ENCODE measurements around the gene CTSZ. TPM values are rescaled to one million over a fixed set of nuclear protein-coding genes. Genes with fewer than 3 reads are reported as not detected.

Gene CTSZ
- total and polyA plus RNA-seq, 2 of the 4 experiments (the other 2 are of a cell fraction), result 46.1 to 88.5 TPM

- no peak for TF ChIP-seq SMC3 (IDR thresholded peaks at IDR 0.05; ENCODE audit: low read depth, low read length)
These were observed 7.0 kb upstream of the CTSZ start (continued) for GRCh38 chr20:59013959-59014608.

- Histone ChIP-seq H2AK9ac (replicated peaks; ENCODE audit: low read depth, low read length, poor library complexity) (no peak overlapping the region), H3K9me1 (ENCODE audit: insufficient read depth, low read length) (peaks cover 19% of the 10 kb centered on the region), H3K23ac (ENCODE audit: low read depth, low read length) (no peak overlapping the region), H3K56ac (ENCODE audit: extremely low read depth, insufficient read depth, low read length) (no peak overlapping the region), H4K5ac (ENCODE audit: low read depth, low read length) (no peak overlapping the region), H4K20me1 (ENCODE audit: insufficient read depth, low read length) (no peaks in the 10 kb centered on the region), H2AFZ (replicated peaks; ENCODE audit: low read length, poor library complexity) (no peak overlapping the region), H3K4me2 (ENCODE audit: low read depth, low read length) (no peak overlapping the region), H3K27ac (ENCODE audit: insufficient read depth, low read length) (no peak overlapping the region), H2BK120ac (ENCODE audit: low read depth, low read length) (peak overlapping the region; percentile 18; the same call in 1 of the 2 replicates), H3K79me1 (ENCODE audit: low read depth in 1 of 2, low read length in 2 of 2) (no peaks in the 10 kb centered on the region), H3K9me3 (ENCODE audit: control insufficient read depth, insufficient read depth, low read length) (no peaks in the 10 kb centered on the region), H3K14ac (replicated peaks; ENCODE audit: low read depth, low read length) (no peak overlapping the region; the same call in 1 of the 2 replicates), H3K9ac (ENCODE audit: low read depth, low read length) (no peak overlapping the region), H2BK5ac (ENCODE audit: low read depth, low read length, poor library complexity, severe bottlenecking) (no peak overlapping the region), H2AK5ac (ENCODE audit: low read depth, low read length) (peak overlapping the region; percentile 37; the same call in 1 of the 2 replicates), H3K4me3 (ENCODE audit: insufficient read depth, low read depth, low read length) (no peak overlapping the region), H2BK20ac (ENCODE audit: low read depth, low read length) (peak overlapping the region; percentile 21), H4K8ac (ENCODE audit: low read depth in 2 of 2, low read length in 2 of 2) (peak overlapping the region in 1 of 2 experiments; percentile 63; a peak in 2 of 4 replicates), H2BK15ac (ENCODE audit: low read depth, low read length) (no peak overlapping the region), H3K4me1 (ENCODE audit: control insufficient read depth, insufficient read depth, low read length) (peaks cover 19% of the 10 kb centered on the region), H3K18ac (ENCODE audit: low read depth, low read length) (no peak overlapping the region), H3K36me3 (ENCODE audit: control insufficient read depth, insufficient read depth, low read length) (no peaks in the 10 kb centered on the region), H3K4ac (ENCODE audit: low read depth, low read length) (peak overlapping the region; percentile 27), H4K91ac (ENCODE audit: insufficient read depth, low read depth, low read length) (no peak overlapping the region), H3K27me3 (ENCODE audit: control insufficient read depth, insufficient read depth, low read length) (no peaks in the 10 kb centered on the region)
- TF ChIP-seq MXI1 (IDR thresholded peaks at IDR 0.05; ENCODE audit: borderline replicate concordance, low read depth, low read length) (no peak), RFX5 (IDR thresholded peaks at IDR 0.05; ENCODE audit: low read depth, low read length) (no peak), MAFK (IDR thresholded peaks at IDR 0.05; ENCODE audit: low read depth, low read length) (no peak), BHLHE40 (IDR thresholded peaks at IDR 0.05; ENCODE audit: low read depth, low read length) (no peak), NFE2L2 (IDR thresholded peaks at IDR 0.05; ENCODE audit: low read depth, low read length) (no peak), USF2 (IDR thresholded peaks at IDR 0.05; ENCODE audit: low read depth, low read length) (no peak), RAD21 (IDR thresholded peaks at IDR 0.05; ENCODE audit: low read length) (no peak), RCOR1 (IDR thresholded peaks at IDR 0.05; ENCODE audit: insufficient replicate concordance, low read length) (no peak)
- WGBS, 2 experiments (ENCODE audit: extremely low coverage in 2 of 2, insufficient read length in 1 of 2), result 89% methylated on average over 7 of the region's 17 CpGs; no CpG with 5 or more reads in 1 of the 2 experiments
- no peak for DNase-seq
- ChIA-PET POLR2A (ENCODE audit: unreplicated experiment) (no interaction called here), CTCF (no interaction called here)
- intact Hi-C loops (cut with micrococcal nuclease) (no loop called here), in situ Hi-C loops (cut with MboI; ENCODE audit: low sequenced_read_pairs) (no loop called here), dilution Hi-C loops (cut with HindIII; ENCODE audit: low sequenced_read_pairs, unreplicated experiment) (no loop called here)
- no TSS peak for BruUV-seq (replicated peaks)
- no peak for ATAC-seq (ENCODE audit: low read depth)
These were observed 6.2 kb upstream of the CTSZ start for GRCh38 chr20:59013031-59013951.

Measured in IMR-90 (cell line).